Colonic mucosa (tissue), 4 donors: ENCODE results near the gene ZNF274. TPM values are rescaled to one million over a fixed set of nuclear protein-coding genes. Genes with fewer than 3 reads are reported as not detected.

Source experiments
- DNase-seq: peaks from one replicate; pipeline ENCODE4 v3.0.0-alpha.2; 2020
- H3K27ac ChIP-seq: fragments of 200-600 bp; one replicate; pipeline ENCODE4 v1.8.0; 2021
- H3K27me3 ChIP-seq: fragments of 200-600 bp; one replicate; pipeline ENCODE4 v1.8.0; 2021
- H3K36me3 ChIP-seq: fragments of 200-600 bp; one replicate; pipeline ENCODE4 v1.8.0; 2021
- H3K4me1 ChIP-seq: fragments of 200-600 bp; one replicate; pipeline ENCODE4 v1.8.0; 2021; ENCODE audit warnings: mild to moderate bottlenecking
- H3K4me3 ChIP-seq: fragments of 200-600 bp; one replicate; pipeline ENCODE4 v1.8.0; 2021
- H3K9ac ChIP-seq, 2 donors: one replicate each; pipeline ENCODE4 v1.7.0; 2013; ENCODE audit warnings: control low read depth in 2 of 2, low read depth in 2 of 2, low read length in 2 of 2
- H3K9me3 ChIP-seq: fragments of 200-600 bp; one replicate; pipeline ENCODE4 v1.8.0; 2021
- intact Hi-C: fragments of 100-400 bp; cut with DNase I; formaldehyde crosslinking; loops from one replicate; pipeline ENCODE4 v1.14.1; 2022
- total RNA-seq, 2 donors: library from RNA; stranded (reverse); fragmentation: NEBNext Ultra II Directional in 1 of 2; extraction: Animal tissue kit (Norgen Biotek cat#: 25700) in 1 of 2; gene quantifications; one replicate each; pipeline ENCODE4 v1.2.1, GENCODE V29; 2021
- TF ChIP-seq, protein P1 (sequence below): fragments of 200-600 bp; IDR thresholded peaks from one replicate; pipeline ENCODE4 v1.8.0; 2022; ENCODE audit warnings: antibody characterized with exemption, mild to moderate bottlenecking
- donor health status: healthy.
- donor health status: DM: no; HTN: no; CAD: no.
- donor health status: DM: no; HTN: no; CAD: no.

ZNF274 gene
- total RNA-seq, 2 donors from 2014 or later: 16.3 to 17.1 TPM

DNA sequence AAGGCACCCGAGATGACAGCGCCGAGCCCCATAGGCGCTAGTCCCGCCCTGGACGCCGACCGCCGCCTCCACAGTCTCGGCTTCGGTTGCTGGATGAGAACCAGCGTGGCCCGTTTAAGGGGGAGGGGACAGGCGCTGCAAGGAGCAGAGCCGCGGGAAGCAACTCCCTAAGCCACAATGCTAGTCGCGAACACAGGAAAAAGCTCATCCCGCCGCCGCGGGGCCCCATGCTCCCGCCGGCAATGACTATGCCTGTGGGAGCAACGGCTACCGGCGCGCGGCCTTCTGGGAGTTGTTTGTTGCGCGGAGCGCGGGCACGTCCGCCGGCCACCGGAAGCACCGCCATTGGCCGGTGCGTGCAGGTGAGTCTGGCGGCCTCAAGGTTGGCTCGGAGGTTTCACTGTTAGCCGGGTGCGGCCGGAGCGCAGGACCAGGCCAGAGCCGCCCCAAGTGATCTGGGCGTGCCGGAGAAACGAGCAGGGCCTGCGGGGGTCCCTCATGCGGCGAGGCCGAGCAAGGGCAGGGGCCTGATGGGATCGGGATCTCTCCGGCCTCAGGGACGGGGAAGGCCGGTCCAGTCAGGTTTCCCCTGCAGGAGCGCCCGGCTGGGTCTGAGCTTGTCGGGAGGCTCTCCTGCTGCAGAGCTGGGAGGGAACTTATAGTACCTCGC is 45.9 kb downstream of the ZNF274 start, which contains the start of gene ZNF544:
Gene ZNF544, plus strand, starts transcription at position 330 of the 670 bp plus-strand sequence. CDS start 15,110 bp downstream, outside the sequence.
- TF ChIP-seq, protein P1, sequence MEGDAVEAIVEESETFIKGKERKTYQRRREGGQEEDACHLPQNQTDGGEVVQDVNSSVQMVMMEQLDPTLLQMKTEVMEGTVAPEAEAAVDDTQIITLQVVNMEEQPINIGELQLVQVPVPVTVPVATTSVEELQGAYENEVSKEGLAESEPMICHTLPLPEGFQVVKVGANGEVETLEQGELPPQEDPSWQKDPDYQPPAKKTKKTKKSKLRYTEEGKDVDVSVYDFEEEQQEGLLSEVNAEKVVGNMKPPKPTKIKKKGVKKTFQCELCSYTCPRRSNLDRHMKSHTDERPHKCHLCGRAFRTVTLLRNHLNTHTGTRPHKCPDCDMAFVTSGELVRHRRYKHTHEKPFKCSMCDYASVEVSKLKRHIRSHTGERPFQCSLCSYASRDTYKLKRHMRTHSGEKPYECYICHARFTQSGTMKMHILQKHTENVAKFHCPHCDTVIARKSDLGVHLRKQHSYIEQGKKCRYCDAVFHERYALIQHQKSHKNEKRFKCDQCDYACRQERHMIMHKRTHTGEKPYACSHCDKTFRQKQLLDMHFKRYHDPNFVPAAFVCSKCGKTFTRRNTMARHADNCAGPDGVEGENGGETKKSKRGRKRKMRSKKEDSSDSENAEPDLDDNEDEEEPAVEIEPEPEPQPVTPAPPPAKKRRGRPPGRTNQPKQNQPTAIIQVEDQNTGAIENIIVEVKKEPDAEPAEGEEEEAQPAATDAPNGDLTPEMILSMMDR: no peak

DNA sequence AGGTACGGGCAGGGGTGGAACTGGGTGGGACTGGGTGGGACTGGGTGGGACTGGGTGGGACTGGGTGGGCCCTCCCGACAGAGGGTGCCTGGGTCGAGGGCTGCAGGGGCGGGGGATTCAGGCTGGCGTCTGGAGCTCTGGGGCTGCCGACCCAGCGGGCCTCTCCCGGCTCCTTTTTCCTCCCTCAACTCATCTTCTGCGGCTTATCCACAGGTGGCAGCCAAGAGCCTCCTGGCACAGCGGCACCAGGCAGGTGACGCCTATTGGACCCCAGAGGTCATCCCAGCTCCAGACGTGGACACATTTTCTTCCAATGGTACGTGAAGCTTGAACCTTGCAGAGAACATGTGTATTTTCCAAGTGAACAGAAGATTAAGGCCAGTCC is 46.4 kb downstream of the ZNF274 start:
- Histone ChIP-seq H3K36me3 (peaks cover 7% of the 10 kb centered on the region), H3K4me1 (no peaks in the 10 kb centered on the region), H3K27me3 (no peaks in the 10 kb centered on the region), H3K4me3 (peak overlapping the region; percentile 74), H3K9me3 (no peaks in the 10 kb centered on the region), H3K27ac (no peak overlapping the region), H3K9ac (peak overlapping the region in 1 of 2 donors; percentile 53)
- no peak for DNase-seq
- TF ChIP-seq, protein P1: no peak
- intact Hi-C loops: no loop called here

More for the DNA sequence above, 45.9 kb downstream of the ZNF274 start, which contains the start of gene ZNF544:
- Histone ChIP-seq H3K4me1 (no peaks in the 10 kb centered on the region), H3K27ac (peak within 1 kb of the TSS; percentile 58), H3K27me3 (no peaks in the 10 kb centered on the region), H3K9me3 (no peaks in the 10 kb centered on the region), H3K4me3 (peak within 1 kb of the TSS; percentile 74), H3K36me3 (peaks cover 2% of the 10 kb centered on the region), H3K9ac (peak within 1 kb of the TSS; percentile 53 to 81)
- intact Hi-C loops: no loop called here
- peak; percentile 89 for DNase-seq

DNA sequence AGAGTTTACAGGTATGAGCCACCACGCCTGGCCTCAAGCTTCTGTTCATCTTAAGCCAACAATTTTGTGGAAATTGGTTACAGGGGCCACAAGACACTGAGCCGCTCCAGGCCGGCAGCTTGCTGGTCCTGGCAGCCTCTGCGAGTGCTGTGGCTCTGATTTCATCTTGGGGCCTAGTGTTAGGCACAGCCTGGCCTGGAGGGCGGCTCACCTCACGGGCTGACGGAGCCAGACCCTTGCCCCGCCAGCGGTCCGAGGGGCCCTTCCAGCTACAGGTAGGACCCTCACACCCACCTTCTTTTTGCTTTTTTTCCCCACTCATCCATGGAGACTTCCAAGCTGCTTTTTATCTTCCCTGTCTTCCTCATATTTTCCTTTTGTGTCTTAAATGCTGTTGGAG is 54.5 kb downstream of the ZNF274 start:
- Histone ChIP-seq H3K36me3 (peaks cover 12% of the 10 kb centered on the region), H3K9me3 (no peaks in the 10 kb centered on the region), H3K27me3 (no peaks in the 10 kb centered on the region), H3K9ac (no peak overlapping the region), H3K4me1 (no peaks in the 10 kb centered on the region), H3K4me3 (no peak overlapping the region), H3K27ac (no peak overlapping the region)
- TF ChIP-seq, protein P1: no peak
- DNase-seq: no peak
- intact Hi-C loops: no loop called here

DNA sequence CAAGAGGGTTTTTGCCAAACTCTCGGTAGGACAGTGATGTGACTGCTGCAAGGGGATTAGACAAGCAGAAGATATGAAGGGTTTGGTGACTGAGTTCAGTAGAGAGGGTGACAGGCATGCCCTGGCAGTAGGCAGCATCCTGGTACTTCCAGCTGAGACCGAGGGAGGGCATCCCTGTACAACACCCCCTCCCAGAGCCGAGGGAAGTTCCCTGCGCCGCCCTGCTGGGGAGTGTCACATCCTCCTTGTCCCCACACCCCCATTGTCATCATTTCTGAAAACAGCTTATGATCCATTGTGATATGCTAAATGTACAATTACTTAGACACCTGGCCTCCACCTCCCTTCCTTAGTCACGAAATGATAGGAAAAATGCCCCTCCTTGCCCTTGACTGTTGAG is 60.5 kb downstream of the ZNF274 start:
- Histone ChIP-seq H3K4me1 (no peaks in the 10 kb centered on the region), H3K27me3 (no peaks in the 10 kb centered on the region), H3K27ac (no peak overlapping the region), H3K36me3 (peaks cover 26% of the 10 kb centered on the region), H3K9ac (no peak overlapping the region), H3K4me3 (no peak overlapping the region), H3K9me3 (peaks cover 14% of the 10 kb centered on the region)
- intact Hi-C loops: no loop called here
- no peak for DNase-seq
- TF ChIP-seq, protein P1: no peak

DNA sequence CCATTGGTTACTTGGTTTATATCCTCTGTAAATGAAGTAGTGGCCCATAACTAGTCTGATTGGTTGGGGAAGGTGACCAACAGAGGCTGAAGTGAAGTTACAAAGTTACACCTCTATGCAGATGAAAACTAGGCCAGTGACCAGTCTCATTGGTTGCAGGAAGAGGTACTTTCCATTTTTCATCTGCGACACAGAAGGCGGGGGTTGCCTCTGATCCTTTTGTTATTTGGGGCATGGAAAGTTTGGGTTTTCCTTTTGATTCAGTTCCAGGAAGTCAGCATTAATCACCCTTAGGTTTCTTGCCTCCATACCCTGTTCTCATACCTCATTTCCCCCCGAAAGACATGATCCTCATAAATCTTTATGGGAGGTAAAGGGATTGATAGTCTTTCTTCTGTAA is 66.0 kb downstream of the ZNF274 start:
- Histone ChIP-seq H3K27me3 (no peaks in the 10 kb centered on the region), H3K9ac (no peak overlapping the region), H3K4me3 (no peak overlapping the region), H3K9me3 (peaks cover 19% of the 10 kb centered on the region), H3K4me1 (no peaks in the 10 kb centered on the region), H3K27ac (no peak overlapping the region), H3K36me3 (peaks cover 32% of the 10 kb centered on the region)
- intact Hi-C loops: no loop called here
- DNase-seq: no peak
- TF ChIP-seq, protein P1: no peak
